Measurements from ENCODE around the gene PEX13.
A peak's percentile ranks its signal among the peaks of the same experiment; 100 is the strongest.
"Not testable (repeated sequence)": the region's sequence is repeated elsewhere in the genome, so short reads cannot be mapped to it uniquely, and the experiment has no call there.

The PEX13 gene

DNA sequence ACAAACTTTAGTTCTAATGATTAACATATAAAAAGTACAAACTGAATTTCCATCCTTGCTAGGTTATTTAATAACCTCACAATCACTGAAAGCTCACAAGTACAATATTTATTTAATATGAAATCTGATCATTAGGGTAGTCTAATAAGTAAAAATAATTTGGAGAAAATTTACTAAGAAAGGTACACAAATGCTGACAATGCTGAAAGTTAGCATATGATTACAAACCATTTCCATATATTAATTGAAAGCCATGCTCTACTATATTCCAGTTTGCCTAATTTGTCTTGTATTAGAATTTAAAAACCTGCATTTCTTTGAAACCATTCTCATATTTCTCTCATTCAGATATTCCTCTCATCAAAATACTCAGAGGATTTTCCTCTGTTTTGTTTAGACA, 8.2 kb upstream of the PEX13 start:
- DNase-seq (ENCODE audit: low read depth, low spot score): no peak

DNA sequence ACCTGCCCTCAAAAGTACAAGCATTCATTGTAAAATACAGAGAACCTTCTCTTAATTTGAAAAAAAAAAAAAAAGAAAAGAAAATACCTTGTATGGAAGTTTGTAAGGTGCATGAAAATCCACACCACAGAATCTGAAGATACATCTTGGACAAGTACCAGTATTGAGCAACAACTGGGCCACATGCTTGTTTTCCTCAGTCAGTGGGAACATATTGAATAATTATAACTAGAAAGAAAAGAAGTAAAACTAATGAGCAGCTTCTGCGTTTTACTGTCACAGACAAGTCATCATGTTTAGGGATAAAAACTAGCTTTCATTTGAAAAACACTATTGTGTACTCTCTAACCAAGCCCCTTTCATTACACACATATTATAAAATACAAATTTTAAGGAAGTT, 5.8 kb upstream of the PEX13 start:
- DNase-seq (ENCODE audit: low read depth, low spot score): no peak

DNA sequence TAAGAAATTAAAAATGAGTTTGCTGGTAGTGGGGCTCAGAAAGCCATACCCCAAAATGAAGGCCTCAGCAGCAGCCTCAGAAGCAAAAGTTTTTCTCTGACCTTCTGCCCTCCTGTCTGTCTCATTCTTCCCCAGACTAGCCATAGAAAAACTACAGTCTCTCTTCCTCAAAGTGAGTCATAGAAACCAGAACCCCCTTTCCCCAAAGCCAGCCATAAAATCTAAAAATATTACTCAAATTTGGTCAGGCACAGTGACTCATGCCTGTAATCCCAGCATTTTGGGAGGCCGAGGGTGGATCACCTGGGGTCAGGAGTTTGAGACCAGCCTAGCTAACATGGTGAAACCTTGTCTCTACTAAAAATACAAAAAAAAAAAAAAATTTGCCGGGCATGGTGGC, 5.2 kb upstream of the PEX13 start:
- DNase-seq (ENCODE audit: low read depth, low spot score): not testable (repeated sequence)

DNA sequence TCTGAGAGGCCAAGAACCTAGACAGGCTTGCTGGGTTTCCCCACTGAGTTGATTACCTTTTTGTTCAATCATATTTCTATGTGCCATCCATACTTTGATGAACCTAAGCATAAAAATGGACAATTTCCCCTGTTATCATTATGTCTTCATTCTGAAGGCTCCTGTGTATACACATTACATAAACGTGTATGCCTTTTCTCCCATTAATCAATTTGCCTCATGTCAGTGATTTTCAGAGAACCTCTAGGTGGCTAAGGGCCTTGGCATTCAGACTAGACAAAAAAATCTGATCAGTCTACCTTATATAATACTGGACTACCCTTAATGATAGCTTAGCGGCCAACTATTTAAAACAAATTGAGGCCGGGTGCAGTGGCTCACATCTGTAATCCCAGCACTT, 4.1 kb upstream of the PEX13 start:
- DNase-seq (ENCODE audit: low read depth, low spot score): no peak

DNA sequence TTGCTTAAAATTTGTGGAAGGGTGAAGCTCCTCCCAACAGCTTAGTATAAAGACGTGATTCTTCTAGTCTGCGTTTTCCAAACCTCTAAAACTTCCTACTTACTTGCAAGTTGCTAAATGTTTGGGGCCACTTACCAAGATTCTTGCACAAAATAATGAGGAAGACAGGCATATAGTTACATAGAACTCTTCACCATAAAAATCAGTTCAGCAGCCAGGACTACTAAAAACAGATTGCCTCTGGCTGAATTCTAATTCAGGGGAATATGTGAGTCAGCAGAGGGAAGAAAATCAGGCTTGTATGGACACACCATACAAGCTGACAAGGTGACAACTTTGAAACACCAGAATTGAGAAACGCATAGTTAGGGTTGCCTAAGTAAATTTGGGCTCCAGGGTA, 2.8 kb upstream of the PEX13 start:
- DNase-seq (ENCODE audit: low read depth, low spot score): no peak

DNA sequence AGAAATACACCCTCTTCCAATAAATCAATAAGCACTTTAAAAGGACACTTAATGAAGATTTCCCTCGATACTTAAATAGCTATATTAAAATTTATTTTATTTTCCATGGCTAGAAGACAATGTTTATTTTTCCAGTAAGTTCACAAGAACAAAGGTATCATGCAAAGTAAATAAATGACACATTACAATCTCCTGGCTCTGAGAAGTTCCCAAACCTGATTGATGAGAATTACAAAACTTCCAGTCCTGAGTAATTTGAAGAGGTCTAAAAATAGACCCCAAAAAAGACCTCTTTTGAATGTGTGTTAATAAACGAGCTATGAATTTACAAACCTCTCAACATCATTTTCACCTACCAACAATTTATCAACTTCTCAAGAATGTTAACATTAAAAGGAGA, 1.5 kb upstream of the PEX13 start:
- DNase-seq (ENCODE audit: low read depth, low spot score): no peak

DNA sequence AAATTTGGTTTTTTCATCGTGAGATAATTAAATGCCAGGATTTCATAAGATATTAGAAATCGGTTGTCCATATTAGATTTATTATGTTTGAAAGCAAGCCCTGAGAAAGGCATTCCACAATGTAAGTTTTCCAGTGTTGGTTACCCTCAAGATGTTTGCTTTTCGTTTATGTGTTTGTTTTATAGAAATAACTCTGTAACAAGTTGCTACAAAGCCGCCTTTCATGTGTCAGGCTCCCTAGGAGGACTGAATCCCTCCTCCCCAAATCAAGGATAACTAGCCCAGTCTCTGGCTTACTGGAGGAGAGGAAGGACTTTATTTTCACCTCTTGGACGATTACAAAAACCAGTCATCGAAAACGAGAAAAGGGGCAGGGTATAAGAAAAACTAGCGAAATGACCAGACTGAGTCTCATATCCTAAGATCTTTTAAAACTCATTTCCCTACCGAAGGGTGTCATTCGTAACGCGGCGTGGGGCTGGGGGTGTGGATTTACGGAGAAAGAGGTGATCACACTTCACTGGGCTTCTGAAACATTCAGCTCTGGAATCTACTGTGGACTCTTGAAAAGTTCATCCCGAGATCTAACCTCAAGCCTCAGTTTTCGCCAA, 1.0 kb upstream of the PEX13 start:
- DNase-seq (ENCODE audit: low read depth, low spot score): peak; percentile 4

DNA sequence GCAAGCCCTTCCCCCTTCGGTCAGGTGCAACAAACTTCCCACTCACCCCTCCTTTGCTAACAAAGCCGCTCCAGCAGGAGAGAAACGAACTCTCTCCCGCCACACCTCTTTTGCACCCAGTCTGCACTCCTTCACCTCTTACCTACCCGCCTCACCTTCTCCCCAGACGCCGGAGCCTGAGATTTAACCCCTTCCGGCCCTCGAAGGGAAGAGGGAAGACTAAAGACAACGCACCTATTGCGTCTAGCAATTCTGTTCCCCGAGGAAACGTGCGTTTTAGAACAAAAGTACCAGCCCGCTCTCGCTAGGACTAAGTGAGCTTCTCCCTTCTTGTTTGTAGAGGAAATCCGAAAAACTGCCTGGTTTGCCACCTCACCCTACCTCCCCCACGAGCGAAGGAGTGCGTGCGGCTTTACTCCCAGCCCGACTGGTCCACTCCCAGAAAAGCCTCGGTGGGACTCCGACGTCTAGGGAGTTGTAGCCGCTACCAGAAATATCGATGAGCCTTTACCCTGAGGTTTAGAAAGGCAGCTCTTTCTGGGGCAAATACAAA, 441 bp upstream of the PEX13 start:
- DNase-seq (ENCODE audit: low read depth, low spot score): peak; percentile 52

DNA sequence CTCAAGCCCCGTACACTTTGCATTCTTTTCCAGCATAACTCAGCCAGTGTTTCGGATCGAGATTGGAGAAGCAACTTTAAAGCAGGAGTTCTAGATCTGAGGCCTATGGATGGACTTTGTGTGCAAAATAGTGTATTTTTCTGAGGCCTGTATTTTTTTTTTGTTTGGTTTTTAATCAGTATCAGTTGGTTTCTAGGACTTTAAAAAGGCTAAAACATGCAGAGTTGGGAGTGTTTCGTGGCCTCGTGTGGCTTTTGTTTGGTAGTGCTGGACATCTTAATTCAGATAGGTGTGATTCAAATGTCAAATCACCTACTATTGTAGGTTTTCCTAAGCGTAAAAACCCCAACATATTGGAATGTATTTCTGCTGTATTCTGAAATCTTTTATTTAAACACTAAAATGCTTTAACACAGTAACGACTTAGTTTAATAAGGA, 817 bp downstream of the PEX13 start:
- no peak for DNase-seq (ENCODE audit: low read depth, low spot score)

DNA sequence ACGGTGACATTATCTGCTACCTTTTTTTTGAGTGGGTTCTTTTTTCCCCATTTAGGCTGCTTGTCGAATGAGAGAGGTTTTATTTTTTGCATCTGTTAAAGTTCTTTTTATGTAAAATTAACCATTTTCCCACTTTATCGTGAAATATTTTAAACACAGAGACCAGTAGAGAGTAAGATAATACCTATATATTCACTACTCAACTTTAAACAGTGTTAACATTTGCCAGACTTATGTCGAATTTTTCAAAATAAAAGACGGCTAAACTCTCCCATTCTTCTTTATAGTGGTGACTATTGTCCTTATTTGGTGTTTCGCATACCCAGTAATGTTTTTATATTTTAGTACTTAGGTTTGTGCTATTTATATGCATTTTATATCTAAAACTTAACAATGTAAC, 1.3 kb downstream of the PEX13 start:
- no peak for DNase-seq (ENCODE audit: low read depth, low spot score)

DNA sequence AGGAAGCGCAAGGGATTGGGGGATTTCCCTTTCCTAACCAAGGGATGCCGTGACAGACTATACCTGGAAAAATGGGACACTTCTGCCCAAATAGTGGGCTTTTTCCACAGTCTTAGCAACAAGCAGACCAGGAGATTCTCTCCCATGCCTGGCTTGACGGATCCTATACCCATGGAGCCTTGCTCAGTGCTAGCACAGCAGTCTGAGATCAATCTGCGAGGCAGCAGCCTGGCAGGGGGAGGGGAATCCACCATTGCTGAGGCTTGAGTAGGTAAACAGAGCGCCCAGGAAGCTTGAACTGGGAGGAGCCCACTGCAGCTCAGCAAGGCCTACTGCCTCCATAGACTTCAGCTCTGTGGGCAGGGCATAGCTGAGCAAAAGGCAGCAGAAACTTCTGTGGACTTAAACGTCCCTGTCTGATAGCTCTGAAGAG, 3.7 kb downstream of the PEX13 start:
- DNase-seq (ENCODE audit: low read depth, low spot score): no peak

DNA sequence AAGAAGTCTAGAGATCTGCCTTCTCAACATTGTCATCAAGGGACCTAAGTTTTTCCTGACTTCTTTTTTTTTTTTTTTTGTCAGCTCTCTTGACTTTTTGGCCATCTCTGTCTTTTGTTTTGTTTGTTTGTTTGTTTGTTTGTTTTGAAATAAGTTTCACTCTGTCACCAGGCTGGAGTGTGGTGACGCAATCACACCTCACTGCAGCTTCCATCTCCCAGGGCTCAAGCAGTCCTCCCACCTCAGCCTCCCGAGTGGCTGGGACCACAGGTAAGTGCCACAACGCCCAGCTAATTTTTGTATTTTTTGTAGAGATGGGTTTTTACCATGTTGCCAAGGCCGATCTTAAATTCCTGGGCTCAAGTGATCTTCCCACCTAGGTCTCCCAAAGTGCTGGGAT, 6.2 kb downstream of the PEX13 start:
- no peak for DNase-seq (ENCODE audit: low read depth, low spot score)

DNA sequence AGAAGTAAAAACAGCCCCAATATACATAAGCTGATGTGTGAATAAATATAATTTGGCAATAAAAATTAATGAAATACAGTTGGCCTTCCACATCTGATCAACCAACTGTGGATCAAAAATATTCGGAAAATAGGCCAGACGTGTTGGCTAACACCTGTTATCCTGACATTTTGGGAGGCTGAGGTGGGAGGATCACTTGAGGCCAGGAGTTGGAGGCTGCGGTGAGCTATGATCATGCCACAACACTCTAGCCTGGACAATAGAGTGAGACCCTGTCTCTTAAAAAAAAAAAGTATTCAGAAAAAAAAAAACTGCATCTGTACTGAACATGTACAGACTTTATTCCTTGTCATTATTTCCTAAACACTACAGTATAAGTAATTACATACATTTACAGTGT, 12.0 kb downstream of the PEX13 start:
- no peak for DNase-seq (ENCODE audit: low read depth, low spot score)

DNA sequence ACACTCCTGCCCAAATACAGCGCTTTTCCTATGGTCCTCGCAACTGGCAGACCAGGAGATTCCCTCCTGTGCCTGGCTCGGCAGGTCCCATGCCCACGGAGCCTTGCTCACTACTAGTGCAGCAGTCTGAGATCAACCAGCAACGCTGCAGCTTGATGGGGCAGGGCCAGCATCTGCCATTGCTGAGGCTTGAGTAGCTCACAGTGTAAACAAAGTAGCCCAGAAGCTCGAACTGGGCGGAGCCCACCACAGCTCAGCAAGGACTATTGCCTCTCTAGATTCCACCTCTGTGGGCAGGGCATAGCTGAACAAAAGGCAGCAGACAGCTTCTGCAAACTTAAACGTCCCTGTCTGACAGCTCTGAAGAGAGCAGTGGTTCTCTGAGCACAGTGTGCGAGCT, 17.1 kb downstream of the PEX13 start:
- not testable (repeated sequence) for DNase-seq (ENCODE audit: low read depth, low spot score)

DNA sequence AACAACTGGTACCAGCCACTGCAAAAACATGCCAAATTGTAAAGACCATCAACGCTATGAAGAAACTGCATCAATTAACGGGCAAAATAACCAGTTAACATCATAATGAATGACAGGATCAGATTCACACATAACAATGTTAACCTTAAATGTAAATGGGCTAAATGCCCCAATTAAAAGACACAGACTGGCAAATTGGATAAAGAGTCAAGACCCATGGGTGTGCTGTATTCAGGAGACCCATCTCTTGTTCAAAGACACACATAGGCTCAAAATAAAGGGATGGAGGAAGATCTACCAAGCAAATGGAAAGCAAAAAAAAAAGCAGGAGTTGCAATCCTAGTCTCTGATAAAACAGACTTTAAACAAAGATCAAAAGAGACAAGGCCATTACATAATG, 19.1 kb downstream of the PEX13 start:
- not testable (repeated sequence) for DNase-seq (ENCODE audit: low read depth, low spot score)

DNA sequence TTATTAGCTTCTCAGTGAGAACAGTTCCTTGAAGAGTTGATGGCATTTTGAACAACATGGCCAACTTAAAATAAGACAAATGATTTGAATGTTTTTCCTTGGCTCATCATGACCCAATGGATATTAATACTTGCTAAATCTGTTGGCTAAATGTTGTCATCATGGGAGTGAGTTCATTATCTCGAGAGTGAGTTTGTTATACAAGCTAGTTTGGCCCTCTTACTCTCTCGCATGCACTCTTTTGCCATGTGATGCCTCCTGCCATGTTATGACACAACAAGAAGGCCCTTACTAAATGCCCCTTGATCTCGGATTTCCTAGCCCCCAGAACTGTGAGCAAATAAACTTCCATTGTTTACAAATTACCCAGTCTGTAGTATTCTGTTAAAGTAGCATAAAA, 25.3 kb downstream of the PEX13 start:
- DNase-seq (ENCODE audit: low read depth, low spot score): no peak

DNA sequence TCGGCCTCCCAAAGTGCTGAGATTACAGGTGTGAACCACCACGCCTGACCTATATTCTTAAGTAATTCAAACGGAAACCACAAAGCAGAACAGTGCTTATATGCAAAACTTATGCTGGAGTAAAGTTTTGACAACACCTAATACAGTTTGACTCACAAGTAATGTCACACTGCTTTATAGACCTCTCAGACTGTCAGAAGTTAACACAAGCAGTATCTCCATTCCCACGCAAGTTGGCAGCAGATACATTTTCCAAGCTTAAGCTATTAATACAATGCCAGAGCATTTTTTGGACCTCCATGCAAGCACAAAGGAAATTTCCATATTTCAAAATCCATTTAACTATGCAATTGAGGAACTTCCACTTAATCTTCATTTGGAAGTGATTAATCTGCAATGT, 27.1 kb downstream of the PEX13 start:
- no peak for DNase-seq (ENCODE audit: low read depth, low spot score)

DNA sequence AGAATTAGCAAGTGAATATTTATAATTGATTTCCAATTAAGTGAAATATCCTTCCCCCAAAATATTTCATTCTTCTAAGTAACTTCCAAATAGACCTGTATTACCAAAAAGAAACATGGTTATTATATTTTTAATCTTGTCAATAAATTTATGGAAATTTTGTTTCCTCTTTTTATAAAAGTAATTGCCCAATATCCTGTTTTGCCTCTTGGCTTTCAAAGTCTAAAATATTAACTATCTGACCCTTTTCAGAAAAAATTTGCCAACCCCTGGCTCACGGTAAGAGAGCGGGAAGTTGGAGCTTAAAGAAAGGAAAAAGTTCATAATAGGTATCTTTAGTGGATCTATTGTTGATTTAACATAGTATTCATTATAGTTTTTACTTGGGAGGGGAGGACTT, 27.7 kb downstream of the PEX13 start:
- no peak for DNase-seq (ENCODE audit: low read depth, low spot score)

DNA sequence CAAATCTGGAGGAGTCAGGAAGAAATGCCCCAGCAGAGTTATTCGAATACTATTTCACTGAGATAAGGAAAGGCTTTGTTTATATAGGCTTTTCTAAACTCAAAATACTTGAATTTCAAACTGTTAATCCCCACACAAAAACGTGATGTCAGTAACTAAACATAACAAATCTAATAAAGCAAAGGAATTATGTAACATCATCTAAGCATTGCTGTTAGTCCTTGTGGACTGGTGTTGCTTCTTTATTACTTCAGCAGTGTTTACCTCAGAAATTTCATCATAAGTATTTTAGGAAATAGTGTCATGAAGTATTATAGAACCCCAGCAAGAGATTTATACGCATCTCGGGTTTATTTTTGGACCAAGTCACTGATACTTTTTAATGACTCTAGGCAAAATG, 28.5 kb downstream of the PEX13 start:
- no peak for DNase-seq (ENCODE audit: low read depth, low spot score)

DNA sequence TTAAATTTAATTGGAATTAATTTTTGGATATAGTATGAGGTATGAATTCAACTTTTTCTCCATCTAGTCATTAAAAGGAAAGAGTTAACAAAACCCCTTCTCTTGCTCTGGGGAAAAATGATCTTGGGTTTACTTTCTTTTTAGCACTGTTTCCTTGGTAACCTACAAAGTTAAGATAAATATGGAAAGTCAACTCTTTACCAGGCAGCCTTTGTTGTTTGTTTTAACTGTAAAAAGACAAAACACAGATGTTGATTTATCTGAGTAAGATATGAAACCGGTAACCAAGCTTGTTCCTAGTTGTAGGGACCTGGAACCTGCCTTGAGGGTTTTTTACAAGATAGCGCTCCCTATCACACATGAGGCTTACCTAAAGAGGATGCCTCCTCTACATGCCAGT, 38.0 kb downstream of the PEX13 start:
- no peak for DNase-seq (ENCODE audit: low read depth, low spot score)

DNA sequence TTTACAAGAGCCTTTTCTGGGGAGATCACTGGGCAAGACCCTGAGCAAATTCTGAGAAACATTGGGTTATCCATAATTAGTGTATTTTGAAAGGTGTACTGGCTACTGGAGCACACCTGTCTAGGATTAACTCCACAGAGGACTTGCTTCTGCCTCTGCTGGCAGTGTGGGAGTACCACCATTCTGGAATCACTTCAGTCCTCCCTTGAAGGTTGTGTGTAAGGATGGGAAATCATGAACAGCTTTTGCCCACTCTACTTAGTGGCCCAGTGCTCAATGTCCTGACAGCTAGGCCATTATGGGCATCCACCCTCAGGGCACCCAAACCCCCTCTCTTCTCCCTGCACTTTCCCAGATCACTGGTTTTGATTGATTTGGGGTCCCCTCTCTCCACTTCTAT, 40.0 kb downstream of the PEX13 start:
- no peak for DNase-seq (ENCODE audit: low read depth, low spot score)

DNA sequence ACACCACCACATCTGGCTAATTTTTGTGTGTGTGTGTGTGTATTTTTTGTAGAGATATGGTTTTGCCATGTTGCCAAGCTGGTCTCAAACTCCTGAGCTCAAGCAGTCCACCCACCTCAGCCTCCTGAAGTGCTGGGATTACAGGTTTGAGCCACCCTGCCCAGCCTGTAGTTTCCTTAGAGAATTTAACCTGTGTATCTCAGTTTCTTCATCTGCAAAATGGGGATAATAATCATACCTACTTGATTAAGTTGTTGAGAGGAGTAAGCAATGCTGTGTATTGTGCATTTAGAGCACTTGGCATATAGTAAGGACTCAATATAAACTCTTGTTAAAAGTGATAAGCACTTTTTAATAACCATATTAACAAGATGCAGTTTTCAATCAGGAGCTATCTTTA, 41.9 kb downstream of the PEX13 start:
- DNase-seq (ENCODE audit: low read depth, low spot score): no peak

DNA sequence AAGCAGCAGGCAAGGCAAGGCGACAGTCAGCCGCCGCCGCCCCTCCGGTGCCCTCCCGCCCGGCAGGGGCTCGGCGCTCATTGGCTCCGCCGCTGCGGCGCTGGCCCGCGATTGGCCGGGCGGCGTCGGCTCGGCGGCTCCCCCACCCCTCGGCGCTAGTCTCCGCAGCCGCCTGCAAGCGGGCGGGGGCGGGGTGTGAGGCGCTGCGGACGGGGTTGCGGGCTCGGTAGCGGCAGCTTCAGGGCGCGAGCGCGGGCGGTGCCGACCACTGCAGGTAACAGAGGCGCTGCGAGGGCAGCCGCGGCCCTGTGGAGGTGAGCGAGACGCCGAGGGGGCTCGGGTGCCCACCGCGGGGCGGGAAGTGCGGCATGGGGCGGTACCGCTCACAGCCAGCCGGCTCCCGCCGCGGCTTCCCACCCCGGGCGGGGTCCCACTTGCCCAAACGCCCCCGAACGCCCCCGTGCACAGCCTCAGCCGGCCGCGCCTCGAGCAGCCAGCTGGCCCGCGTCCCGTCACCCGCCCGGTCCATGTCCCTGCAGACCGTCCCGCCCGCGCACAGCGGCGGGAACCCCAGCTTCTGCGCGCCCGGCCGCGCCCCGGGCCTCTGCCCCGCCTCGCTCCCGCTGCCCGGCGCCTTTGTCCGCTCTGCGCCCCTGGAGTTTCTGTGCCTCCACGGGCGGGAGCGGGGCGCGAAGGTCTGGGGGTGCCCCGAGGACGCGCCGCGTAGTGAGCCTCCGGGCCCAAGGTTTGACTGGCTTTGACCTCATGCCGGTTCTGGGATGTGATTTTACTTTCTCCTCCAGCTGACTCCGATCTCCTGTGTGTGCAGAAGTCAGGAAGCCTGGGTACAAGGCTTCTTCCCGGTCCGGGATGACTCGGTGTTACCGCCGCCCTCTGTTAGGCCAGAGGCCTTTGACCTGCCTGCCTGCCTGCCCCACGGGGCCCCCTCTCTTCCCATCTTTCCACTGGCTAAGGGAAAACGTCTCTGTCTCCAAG, 48.5 kb downstream of the PEX13 start, which contains the start of gene SANBR:
TSS of gene SANBR (plus strand) at position 158 of the 996 bp plus-strand sequence. CDS start 4,480 bp downstream, outside the sequence.
- DNase-seq (ENCODE audit: low read depth, low spot score): peak; percentile 68

Data from activated CD4-positive, CD25-positive, alpha-beta regulatory T cell treated with anti-CD3 and anti-CD28 coated beads, Interleukin-2, amount 50 U/mL, for 16 hours (primary cell).